Left colon (tissue), 2 donors: ENCODE results near the gene CYB561D1. TPM values are rescaled to one million over a fixed set of nuclear protein-coding genes. Genes with fewer than 3 reads are reported as not detected.
A peak's percentile ranks its signal among the peaks of the same experiment; 100 is the strongest.

Source experiments
- ATAC-seq: fragments of 200-7000 bp; cut with Tn5 transposase; one replicate; pipeline ENCODE4 v1.9.1; 2020; ENCODE audit warnings: mild to moderate bottlenecking, moderate library complexity
- DNase-seq, 2 donors: peaks; one replicate each; pipeline ENCODE4 v3.0.0-alpha.2; 2020
- intact Hi-C, 2 donors: fragments of 100-400 bp; cut with DNase I in 1 of 2; cut with micrococcal nuclease in 1 of 2; formaldehyde crosslinking; loops; one replicate each; pipeline versions ENCODE4 v1.11.2 to v1.14.0; 2022; cut with DNase I, micrococcal nuclease
- total RNA-seq, 2 donors: library from RNA; stranded (reverse); fragmentation: NEBNext Ultra II Directional; extraction: Animal tissue kit (Norgen Biotek cat#: 25700); gene quantifications; one replicate each; pipeline ENCODE4 v1.2.1, GENCODE V29; 2021
- donor health status: DM: no; HTN: no; CAD: no.
- donor health status: DM: yes; HTN: yes; CAD: no.

Gene CYB561D1
- total RNA-seq, 2 donors from 2014 or later = 10.0 to 18.7 TPM

DNA sequence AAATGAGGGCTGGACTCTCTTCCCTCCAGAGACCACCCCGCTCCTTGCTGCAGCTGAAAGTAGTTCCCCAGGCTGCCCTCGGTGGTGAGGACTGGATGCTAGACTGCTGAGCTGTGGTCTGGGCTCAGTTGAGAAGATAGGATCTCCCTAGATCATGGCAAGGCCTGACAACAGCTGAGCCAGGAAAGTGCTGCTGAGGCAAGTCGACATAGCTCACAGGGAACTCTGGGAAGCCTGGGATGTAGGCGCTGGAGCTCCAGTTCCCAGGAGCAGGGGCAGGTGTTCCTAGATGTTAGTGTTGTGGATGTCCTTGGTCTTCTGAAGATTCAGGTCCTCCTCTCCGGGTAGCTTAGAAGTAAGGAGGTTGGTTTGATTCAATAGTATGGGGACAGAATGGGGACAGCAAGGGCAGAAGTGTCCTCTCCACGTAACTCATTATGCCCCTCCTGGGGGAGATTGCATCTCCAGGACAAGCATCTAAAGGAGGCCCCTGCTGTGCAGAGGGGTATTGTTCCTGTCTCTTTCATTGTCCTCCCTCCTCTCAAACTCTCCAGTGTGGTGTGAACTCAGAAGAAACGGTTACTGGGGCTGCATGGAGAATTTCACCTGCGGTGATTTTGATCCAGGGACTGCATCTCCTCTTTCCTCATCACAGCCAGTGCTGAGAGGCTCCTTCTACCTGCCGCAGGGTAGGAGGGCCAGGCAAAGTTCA, 3.7 kb downstream of the CYB561D1 start:
- no peak for ATAC-seq
- intact Hi-C loops = loop anchor here in 1 of 2 donors (5.0 kb wide), 1 partner anchor 35 kb away; no protein-coding TSS in a partner anchor
- DNase-seq = no peak

DNA sequence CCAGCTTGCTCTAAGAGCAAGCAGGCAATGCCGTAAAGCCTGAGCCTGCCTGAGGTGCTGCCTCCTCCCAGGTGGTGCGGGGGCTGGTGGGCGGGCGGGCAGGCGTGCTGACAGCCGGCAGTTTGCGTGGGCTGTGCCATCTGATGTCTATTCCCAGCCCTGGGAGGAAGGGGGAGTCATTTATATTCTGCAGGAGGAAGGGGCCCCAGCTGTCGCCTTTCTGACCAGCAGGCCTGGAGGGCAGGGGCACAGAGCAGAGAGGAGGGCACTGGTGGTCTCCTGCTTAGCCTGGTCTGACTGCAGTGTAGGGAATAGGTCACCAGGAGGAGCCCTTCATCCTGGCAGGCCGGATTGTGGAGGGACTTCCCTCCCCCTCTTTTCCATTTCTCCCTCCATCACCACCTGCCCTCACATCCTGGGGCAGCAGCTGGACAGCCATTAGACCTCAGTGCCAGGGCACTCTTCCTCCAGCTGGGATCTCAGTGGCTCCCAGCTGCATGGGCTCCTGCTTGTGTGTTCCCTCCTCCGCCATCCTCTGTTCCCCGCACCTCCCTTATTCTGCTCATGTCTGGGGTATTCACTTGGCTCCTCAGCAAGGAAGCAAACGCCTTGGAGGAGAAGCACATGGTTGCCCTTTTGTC, 4.4 kb downstream of the CYB561D1 start:
- ATAC-seq = no peak
- intact Hi-C loops = loop anchor here in 1 of 2 donors (5.0 kb wide), 1 partner anchor 34 kb away; no protein-coding TSS in a partner anchor
- DNase-seq = no peak

GRCh38 chr1:109499081-109499480, 5.2 kb downstream of the CYB561D1 start:
- DNase-seq = no peak
- intact Hi-C loops = loop anchor here in 1 of 2 donors (5.0 kb wide), 1 partner anchor 33 kb away; no protein-coding TSS in a partner anchor
- ATAC-seq = peak; percentile 22

DNA sequence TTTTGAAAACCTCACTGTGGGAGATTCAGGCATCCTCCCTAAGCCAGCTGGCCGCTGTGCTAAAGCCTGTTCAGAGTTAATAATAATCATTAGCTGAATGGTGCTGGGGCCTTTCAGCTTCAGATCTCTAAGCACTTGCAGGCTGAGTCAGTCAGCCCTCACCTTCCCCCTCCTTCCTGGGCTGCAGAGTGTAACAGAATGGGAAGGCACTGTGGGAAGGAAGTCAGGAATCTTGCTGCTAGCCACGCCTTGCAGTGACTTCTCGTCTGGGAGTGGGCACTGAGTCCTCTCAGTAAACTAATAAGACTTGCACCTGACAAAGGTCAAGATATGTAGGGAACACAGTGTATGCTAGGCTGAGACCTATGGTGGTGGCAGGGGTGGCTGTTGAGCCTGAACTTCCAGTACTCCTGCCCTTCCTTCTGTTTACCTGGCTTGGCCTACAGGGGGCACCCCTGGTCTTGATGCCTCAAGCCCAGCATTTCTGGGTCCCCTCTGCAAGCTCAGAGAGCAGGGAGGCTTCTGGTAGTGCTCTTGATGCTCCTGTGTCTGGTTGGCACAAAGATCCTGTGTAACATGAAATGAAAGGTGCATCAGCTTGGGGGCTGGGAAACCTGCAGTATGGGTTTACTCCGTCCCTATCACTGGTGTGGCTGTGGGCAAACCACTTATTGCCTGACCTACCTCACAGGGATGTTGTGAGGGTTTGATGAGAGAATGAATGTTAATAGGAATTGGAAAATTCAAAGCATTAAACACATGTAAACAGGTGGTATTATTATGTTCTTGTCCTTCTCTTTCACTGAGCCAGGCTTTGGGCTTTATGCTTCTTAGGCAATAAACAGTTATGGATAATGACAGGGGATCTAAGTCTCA, 6.0 kb downstream of the CYB561D1 start:
- peak; percentile 80 to 82 for DNase-seq
- intact Hi-C loops = loop anchor here in 1 of 2 donors (5.0 kb wide), 1 partner anchor 32 kb away; no protein-coding TSS in a partner anchor
- peak; percentile 85 for ATAC-seq

GRCh38 chr1:109500941-109501381, 7.1 kb downstream of the CYB561D1 start:
- no peak for DNase-seq
- intact Hi-C loops = no loop called here
- no peak for ATAC-seq

- DNase-seq = no peak
- no peak for ATAC-seq
- intact Hi-C loops = no loop called here
These were observed 7.9 kb downstream of the CYB561D1 start for GRCh38 chr1:109501644-109502363.

DNA sequence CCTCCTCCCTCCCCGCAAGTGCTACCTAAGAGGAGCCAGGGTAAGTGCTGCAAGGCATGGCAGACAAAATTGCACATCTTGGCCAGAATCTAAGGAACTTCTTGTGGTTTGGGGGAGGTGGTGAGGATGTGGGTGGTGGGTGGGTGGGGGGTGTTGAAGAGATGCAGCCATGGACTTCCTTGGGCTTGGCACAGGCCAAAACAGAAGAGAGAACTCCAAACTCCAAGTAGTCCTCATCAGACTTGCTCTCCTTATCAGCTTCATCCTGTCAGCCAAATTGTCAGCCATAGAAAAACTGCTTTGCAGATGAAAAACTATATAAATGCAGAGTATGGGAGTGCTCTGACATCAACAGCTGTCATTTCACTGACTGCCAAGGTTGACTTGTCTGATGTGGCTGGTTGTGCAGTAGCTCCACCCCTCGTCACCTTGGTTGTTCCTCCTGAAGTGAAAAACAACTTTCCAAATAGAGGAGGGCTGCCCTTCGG, 8.5 kb downstream of the CYB561D1 start:
- ATAC-seq (no peak), DNase-seq (no peak)
- intact Hi-C loops = no loop called here

DNA sequence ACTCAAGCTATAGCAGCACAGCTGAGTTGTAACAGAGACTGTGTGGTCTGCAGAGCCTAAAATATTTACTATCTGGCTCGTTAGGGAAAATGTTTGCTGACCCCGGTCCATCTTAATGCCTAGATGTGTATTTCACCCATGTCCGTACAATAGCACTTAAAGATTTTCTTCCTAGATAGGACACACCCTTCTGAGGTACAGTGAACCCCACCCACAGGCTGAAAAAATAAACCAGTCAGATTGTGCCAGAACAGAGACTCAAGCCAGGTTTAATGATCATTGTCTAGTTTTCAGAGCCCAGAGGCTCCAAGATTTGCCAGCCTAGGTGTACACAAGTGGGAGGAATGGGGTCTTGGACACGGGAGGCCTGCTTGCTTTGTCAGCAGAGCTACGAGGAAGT, 10.0 kb downstream of the CYB561D1 start:
- DNase-seq = no peak
- intact Hi-C loops = no loop called here
- peak; percentile 73 for ATAC-seq

DNA sequence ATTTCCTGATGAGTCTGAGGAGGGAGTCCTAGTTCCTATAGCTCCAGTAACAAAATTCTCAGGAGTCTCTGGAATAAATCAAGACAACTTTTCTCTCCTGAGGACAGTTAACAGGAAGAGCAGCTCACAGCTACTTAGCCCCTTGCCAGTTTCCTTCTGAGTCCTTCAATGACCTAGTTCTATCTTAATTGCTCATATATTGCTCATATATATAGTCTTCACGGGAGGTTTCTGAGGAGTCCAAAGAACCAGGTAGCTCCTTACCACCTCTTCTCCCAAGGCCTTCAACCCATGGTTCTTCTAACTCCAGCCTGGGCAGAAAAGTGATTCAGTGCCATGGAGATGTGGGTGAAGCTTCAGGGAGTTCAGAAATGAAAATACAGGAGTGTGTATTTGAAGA, 11.1 kb downstream of the CYB561D1 start:
- ATAC-seq (no peak), DNase-seq (no peak)
- intact Hi-C loops = no loop called here

GRCh38 chr1:109508001-109508872, 14.3 kb downstream of the CYB561D1 start:
- intact Hi-C loops = no loop called here
- ATAC-seq (no peak), DNase-seq (no peak)

GRCh38 chr1:109508873-109509175, 14.9 kb downstream of the CYB561D1 start:
- no peak for ATAC-seq

DNA sequence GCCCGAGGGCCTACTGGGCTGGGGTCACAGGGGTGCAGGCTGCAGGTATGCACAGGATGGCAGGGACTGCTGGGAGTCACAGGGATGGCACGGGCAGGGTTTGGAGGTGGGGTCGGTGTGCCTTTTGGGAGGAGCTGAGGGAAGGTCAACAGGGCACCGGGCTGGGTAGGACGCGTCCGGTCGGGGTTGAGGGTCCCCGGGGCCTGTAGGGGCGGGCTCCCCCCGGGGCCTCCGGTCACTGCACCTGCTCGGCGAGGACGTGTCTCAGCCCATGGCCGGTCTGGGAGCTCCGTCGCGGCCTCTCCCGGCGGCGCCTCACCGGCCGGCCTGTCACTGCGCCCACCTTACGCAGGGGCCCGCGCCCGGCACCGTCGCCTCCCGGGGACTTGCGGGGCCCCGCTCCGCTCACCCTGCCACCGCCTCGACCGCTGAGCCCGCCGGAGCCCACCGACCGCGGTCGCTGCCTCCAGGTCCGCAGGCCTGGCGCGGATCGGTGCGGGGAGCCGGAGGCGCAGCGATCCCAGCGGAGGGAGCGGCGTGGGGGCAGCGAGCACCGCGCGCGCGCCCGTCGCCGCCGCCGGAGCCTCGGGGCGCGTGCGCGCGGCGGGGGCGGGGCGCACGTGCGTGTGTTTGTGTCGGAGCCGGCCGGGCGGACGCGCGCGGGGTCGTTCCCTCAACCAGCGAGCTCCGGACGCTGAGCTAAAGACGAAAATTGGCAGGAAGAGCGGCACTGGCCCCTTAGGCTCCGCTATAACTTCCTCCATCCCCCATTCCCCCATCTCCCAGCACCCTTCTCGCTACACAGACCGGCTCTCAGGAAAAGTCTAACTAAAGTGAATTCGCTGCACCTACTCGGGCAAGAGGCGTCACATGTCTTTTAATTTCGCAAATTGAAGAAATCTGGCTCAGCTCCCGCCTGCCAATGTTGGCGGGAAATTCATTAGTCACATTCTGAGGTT, 15.6 kb downstream of the CYB561D1 start, which contains the start of gene AMIGO1:
AMIGO1 (minus strand) TSS at position 552 of the 959 bp plus-strand sequence. CDS start 815 bp downstream, outside the sequence.
- intact Hi-C loops = no loop called here
- DNase-seq (peak in 1 of 2 donors; percentile 75), ATAC-seq (peak; percentile 93)

More at GRCh38 chr1:109508873-109509175, 14.9 kb downstream of the CYB561D1 start:
- intact Hi-C loops = no loop called here
- DNase-seq = no peak

- intact Hi-C loops = no loop called here
- ATAC-seq = no peak
- DNase-seq = no peak
These were observed 19.3 kb downstream of the CYB561D1 start for GRCh38 chr1:109513110-109513710.

DNA sequence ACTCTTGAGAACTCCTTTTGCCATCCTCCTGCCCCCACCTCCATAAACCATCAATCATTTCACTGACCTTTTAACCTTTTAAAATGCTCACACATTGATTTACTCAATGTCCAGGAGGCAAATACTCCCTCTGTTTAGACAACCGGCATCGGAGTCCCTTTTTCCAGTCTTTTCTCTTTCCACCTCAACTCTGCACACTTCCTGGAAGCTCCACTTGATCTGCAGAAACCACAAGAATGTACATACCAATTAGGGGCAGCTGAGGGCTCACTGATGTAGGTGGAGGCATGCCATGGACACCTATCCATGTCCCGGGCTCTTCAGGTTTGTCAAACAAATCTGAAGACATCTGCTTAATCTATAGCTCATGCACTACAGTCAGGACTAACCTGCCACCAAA, 21.0 kb downstream of the CYB561D1 start:
- no peak for ATAC-seq
- intact Hi-C loops = no loop called here

DNA sequence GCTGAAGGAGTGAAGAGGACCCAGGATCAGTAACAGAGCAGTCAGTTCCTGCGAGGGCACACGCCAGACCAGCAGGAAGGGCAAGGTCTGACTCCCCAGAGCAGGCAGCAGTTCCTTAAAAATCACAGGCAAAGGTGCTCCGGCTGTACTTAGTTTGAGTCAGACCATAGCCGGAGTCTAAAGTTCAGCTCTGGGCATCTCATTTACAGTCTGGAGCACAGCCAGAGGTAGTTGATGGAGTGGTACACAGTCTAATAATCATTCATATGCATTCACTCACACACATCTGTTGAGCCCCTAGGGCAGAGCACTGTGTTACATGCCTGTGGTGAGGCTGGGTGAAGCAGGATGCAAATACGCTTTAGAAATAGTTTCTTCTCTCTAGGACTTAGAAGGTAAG, 23.0 kb downstream of the CYB561D1 start:
- DNase-seq = peak; percentile 39 to 55
- ATAC-seq = peak; percentile 99

More for the DNA sequence above, 21.0 kb downstream of the CYB561D1 start:
- no peak for DNase-seq

DNA sequence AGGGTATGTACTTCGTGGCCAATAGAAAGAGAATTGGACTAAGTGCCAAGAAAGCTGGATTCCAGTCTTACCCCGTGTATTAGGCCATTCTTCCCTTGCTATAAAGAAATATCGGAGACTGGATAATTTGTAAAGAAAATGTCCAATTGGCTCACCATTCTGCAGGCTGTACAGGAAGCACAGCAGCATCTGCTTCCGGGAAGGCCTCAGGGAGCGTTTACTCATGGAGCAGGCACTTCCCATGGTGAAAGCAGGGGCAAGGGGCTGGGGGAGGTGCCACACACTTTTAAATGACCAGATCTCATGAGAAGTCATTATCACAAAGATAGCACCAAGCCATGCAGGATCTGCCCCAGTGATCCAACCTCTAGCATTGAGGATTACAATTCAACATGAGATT, 23.4 kb downstream of the CYB561D1 start:
- ATAC-seq (no peak), DNase-seq (no peak)
- intact Hi-C loops = no loop called here

More for the DNA sequence above, 23.0 kb downstream of the CYB561D1 start:
- intact Hi-C loops = no loop called here
